Neural cell (in vitro differentiated cells): ENCODE results near the gene SDHAF4. TPM values are rescaled to one million over a fixed set of nuclear protein-coding genes. Genes with fewer than 3 reads are reported as not detected.

Source experiments
- H2AFZ ChIP-seq: fragments of 200-600, 300-800 bp; sonication (generic), shearing (Covaris generic); 2 replicates; pipeline ENCODE4 v1.6.0; 2014; ENCODE audit warnings: low read depth, mild to moderate bottlenecking, antibody characterized with exemption, low read length, moderate library complexity
- H3F3A ChIP-seq: fragments of 200-600 bp; shearing (Covaris generic); 2 replicates; pipeline ENCODE4 v1.6.1; 2016; ENCODE audit warnings: mild to moderate bottlenecking, moderate library complexity, mixed read lengths, antibody characterized with exemption, low read length; ENCODE audit not compliant: insufficient read depth, poor library complexity, severe bottlenecking
- H3K27ac ChIP-seq: fragments of 200-600, 300-800 bp; sonication (generic), shearing (Covaris generic); 2 replicates; pipeline ENCODE4 v1.5.1; 2014; ENCODE audit warnings: mild to moderate bottlenecking, low read length, moderate library complexity
- H3K27me3 ChIP-seq: fragments of 300-800, 200-600 bp; sonication (generic), shearing (Covaris generic); 2 replicates; pipeline ENCODE4 v1.6.0; 2014; ENCODE audit warnings: mild to moderate bottlenecking, low read depth, low read length, moderate library complexity; ENCODE audit not compliant: insufficient read depth
- H3K36me3 ChIP-seq: fragments of 300-800, 200-600 bp; sonication (generic), shearing (Covaris generic); 2 replicates; pipeline ENCODE4 v1.5.1; 2014; ENCODE audit warnings: mild to moderate bottlenecking, antibody characterized with exemption, low read length, moderate library complexity; ENCODE audit not compliant: insufficient read depth
- H3K4me2 ChIP-seq: fragments of 300-800, 200-600 bp; sonication (generic), shearing (Covaris generic); 2 replicates; pipeline ENCODE4 v1.6.0; 2014; ENCODE audit warnings: mild to moderate bottlenecking, low read length
- H3K4me3 ChIP-seq: fragments of 300-800, 200-600 bp; sonication (generic), shearing (Covaris generic); 2 replicates; pipeline ENCODE4 v1.5.1; 2014; ENCODE audit warnings: mild to moderate bottlenecking, low read length, moderate library complexity
- H3K79me2 ChIP-seq: fragments of 200-600 bp; shearing (Covaris generic); replicated peaks from 2 replicates; pipeline ENCODE4 v1.6.0; 2014; ENCODE audit warnings: mild to moderate bottlenecking, low read length, moderate library complexity; ENCODE audit not compliant: insufficient read depth
- H3K9ac ChIP-seq: fragments of 300-800, 200-600 bp; sonication (generic), shearing (Covaris generic); 2 replicates; pipeline ENCODE4 v1.6.1; 2016; ENCODE audit warnings: mild to moderate bottlenecking, low read length, mixed read lengths
- H3K9me2 ChIP-seq: fragments of 200-600 bp; shearing (Covaris generic); 2 replicates; pipeline ENCODE4 v1.6.1; 2016; ENCODE audit warnings: mild to moderate bottlenecking, low read length, mixed read lengths; ENCODE audit not compliant: insufficient read depth
- H3K9me3 ChIP-seq: fragments of 200-600, 300-800 bp; sonication (generic), shearing (Covaris generic); 2 replicates; pipeline ENCODE4 v1.6.1; 2016; ENCODE audit warnings: mild to moderate bottlenecking, mixed run types, low read length, moderate library complexity, mixed read lengths
- H4K20me1 ChIP-seq: fragments of 200-600 bp; shearing (Covaris generic); 2 replicates; pipeline ENCODE4 v1.6.1; 2016; ENCODE audit warnings: mild to moderate bottlenecking, mixed run types; ENCODE audit not compliant: insufficient read depth
- EP300 ChIP-seq: fragments of 450-650 bp; conservative IDR thresholded peaks from 2 replicates; pipeline ENCODE4 v1.6.1; 2014; ENCODE audit warnings: antibody characterized with exemption, mild to moderate bottlenecking, moderate library complexity; ENCODE audit not compliant: poor library complexity, severe bottlenecking
- EZH2 ChIP-seq: fragments of 200-600, 300-800 bp; shearing (Covaris generic), sonication (generic); IDR thresholded peaks from 2 replicates; pipeline ENCODE4 v1.6.1; 2014; ENCODE audit warnings: antibody characterized with exemption, low read length, borderline replicate concordance, mild to moderate bottlenecking; ENCODE audit not compliant: insufficient read depth, poor library complexity, severe bottlenecking
- MXI1 ChIP-seq: fragments of 450-650 bp; conservative IDR thresholded peaks from 2 replicates; pipeline ENCODE4 v1.6.1; 2014; ENCODE audit warnings: antibody characterized with exemption, mild to moderate bottlenecking; ENCODE audit not compliant: poor library complexity, severe bottlenecking
- POLR2AphosphoS5 ChIP-seq: IDR thresholded peaks from 2 replicates; pipeline ENCODE4 v1.6.1; 2012
- RAD21 ChIP-seq: fragments of 450-650 bp; conservative IDR thresholded peaks from 2 replicates; pipeline ENCODE4 v1.6.1; 2014; ENCODE audit warnings: antibody characterized with exemption, mild to moderate bottlenecking, moderate library complexity
- REST ChIP-seq: IDR thresholded peaks from 2 replicates; pipeline ENCODE4 v1.6.1; 2012; ENCODE audit warnings: borderline replicate concordance
- SMC3 ChIP-seq: fragments of 450-650 bp; conservative IDR thresholded peaks from 2 replicates; pipeline ENCODE4 v1.6.1; 2014; ENCODE audit warnings: antibody characterized with exemption, mild to moderate bottlenecking, moderate library complexity; ENCODE audit not compliant: poor library complexity
- TAF1 ChIP-seq: IDR thresholded peaks from 2 replicates; pipeline ENCODE4 v1.6.1; 2012; ENCODE audit warnings: low read depth
- polyA plus RNA-seq: library from polyadenylated mRNA; depleted of rRNA; stranded (reverse); fragments of >200 nt; gene quantifications from 2 replicates; pipeline ENCODE4 v1.2.3, GENCODE V29; 2014
- TF ChIP-seq, protein P1 (sequence below): fragments of 450-650 bp; IDR thresholded peaks from 2 replicates; pipeline ENCODE4 v1.5.1; 2014; ENCODE audit warnings: antibody characterized with exemption, mild to moderate bottlenecking, moderate library complexity; ENCODE audit not compliant: poor library complexity, severe bottlenecking

SDHAF4 gene
- polyA plus RNA-seq, 1 donor from 2014 or later: 28.2 TPM

GRCh38 chr6:70563530-70563929, 3.2 kb upstream of the SDHAF4 start:
- Histone ChIP-seq H3K4me2 (no peak overlapping the region), H2AFZ (no peak overlapping the region), H4K20me1 (no peaks in the 10 kb centered on the region), H3K27me3 (no peaks in the 10 kb centered on the region), H3K27ac (no peak overlapping the region), H3K4me3 (no peak overlapping the region), H3K9ac (no peak overlapping the region), H3K36me3 (no peaks in the 10 kb centered on the region), H3K79me2 (peaks cover 4% of the 10 kb centered on the region), H3F3A (no peaks in the 10 kb centered on the region), H3K9me3 (no peaks in the 10 kb centered on the region), H3K9me2 (no peaks in the 10 kb centered on the region)
- TF ChIP-seq EP300: no peak
- TF ChIP-seq, protein P1, sequence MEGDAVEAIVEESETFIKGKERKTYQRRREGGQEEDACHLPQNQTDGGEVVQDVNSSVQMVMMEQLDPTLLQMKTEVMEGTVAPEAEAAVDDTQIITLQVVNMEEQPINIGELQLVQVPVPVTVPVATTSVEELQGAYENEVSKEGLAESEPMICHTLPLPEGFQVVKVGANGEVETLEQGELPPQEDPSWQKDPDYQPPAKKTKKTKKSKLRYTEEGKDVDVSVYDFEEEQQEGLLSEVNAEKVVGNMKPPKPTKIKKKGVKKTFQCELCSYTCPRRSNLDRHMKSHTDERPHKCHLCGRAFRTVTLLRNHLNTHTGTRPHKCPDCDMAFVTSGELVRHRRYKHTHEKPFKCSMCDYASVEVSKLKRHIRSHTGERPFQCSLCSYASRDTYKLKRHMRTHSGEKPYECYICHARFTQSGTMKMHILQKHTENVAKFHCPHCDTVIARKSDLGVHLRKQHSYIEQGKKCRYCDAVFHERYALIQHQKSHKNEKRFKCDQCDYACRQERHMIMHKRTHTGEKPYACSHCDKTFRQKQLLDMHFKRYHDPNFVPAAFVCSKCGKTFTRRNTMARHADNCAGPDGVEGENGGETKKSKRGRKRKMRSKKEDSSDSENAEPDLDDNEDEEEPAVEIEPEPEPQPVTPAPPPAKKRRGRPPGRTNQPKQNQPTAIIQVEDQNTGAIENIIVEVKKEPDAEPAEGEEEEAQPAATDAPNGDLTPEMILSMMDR: no peak
- TF ChIP-seq MXI1: no peak
- TF ChIP-seq SMC3: no peak
- no peak for TF ChIP-seq RAD21
- no peak for TF ChIP-seq EZH2
- no peak for TF ChIP-seq REST
- TF ChIP-seq TAF1: no peak
- TF ChIP-seq POLR2AphosphoS5: no peak

DNA sequence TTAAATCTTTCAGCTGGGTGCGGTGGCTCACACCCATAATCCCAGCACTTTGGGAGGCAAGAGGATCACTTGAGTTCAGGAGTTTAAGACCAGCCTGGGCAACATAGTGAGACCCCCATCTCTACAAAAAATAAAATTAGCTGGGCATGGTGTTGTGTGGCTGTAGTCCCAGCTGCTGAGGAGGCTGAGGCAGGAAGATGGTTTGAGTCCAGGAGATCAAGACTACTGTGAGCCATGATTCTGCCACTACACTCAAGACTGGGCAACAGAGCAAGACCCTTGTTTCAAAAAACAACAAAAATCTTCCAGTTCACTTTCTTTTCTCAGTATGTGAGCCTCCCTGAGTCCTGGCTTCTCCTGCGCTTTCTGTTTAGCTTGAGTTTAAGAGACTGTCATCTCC, 7.9 kb downstream of the SDHAF4 start:
- Histone ChIP-seq H3K4me2 (no peak overlapping the region), H3K4me3 (no peak overlapping the region), H3K27me3 (no peaks in the 10 kb centered on the region), H3K27ac (no peak overlapping the region), H3K79me2 (no peaks in the 10 kb centered on the region), H3K9ac (no peak overlapping the region), H3F3A (no peaks in the 10 kb centered on the region), H3K9me3 (no peaks in the 10 kb centered on the region), H3K36me3 (no peaks in the 10 kb centered on the region), H4K20me1 (no peaks in the 10 kb centered on the region), H2AFZ (no peak overlapping the region), H3K9me2 (no peaks in the 10 kb centered on the region)
- TF ChIP-seq RAD21: no peak
- TF ChIP-seq EP300: no peak
- no peak for TF ChIP-seq MXI1
- no peak for TF ChIP-seq POLR2AphosphoS5
- no peak for TF ChIP-seq TAF1
- TF ChIP-seq, protein P1: no peak
- no peak for TF ChIP-seq REST
- no peak for TF ChIP-seq EZH2
- TF ChIP-seq SMC3: no peak
